Subcutaneous adipose tissue (tissue), 4 donors: ENCODE data around the gene ST6GALNAC2. TPM values are rescaled to one million over a fixed set of nuclear protein-coding genes. Genes with fewer than 3 reads are reported as not detected.

Source experiments
- total RNA-seq, 4 donors: library from RNA; depleted of rRNA; stranded (reverse); fragments of >200 nt; gene quantifications; one replicate each; pipeline ENCODE4 v1.1.0, GENCODE V29; 2016
- TF ChIP-seq, protein P1 (sequence below): fragments of 450-650 bp; IDR thresholded peaks from one replicate; pipeline ENCODE4 v1.5.1; 2016; ENCODE audit warnings: low read depth, mild to moderate bottlenecking, control low read depth, antibody characterized with exemption, moderate library complexity

The ST6GALNAC2 gene
- total RNA-seq, 4 donors from 2014 or later = 4.2 to 18.0 (median 12.7) TPM

GRCh38 chr17:76573096-76573495 is 12.6 kb downstream of the ST6GALNAC2 start:
- TF ChIP-seq, protein P1, sequence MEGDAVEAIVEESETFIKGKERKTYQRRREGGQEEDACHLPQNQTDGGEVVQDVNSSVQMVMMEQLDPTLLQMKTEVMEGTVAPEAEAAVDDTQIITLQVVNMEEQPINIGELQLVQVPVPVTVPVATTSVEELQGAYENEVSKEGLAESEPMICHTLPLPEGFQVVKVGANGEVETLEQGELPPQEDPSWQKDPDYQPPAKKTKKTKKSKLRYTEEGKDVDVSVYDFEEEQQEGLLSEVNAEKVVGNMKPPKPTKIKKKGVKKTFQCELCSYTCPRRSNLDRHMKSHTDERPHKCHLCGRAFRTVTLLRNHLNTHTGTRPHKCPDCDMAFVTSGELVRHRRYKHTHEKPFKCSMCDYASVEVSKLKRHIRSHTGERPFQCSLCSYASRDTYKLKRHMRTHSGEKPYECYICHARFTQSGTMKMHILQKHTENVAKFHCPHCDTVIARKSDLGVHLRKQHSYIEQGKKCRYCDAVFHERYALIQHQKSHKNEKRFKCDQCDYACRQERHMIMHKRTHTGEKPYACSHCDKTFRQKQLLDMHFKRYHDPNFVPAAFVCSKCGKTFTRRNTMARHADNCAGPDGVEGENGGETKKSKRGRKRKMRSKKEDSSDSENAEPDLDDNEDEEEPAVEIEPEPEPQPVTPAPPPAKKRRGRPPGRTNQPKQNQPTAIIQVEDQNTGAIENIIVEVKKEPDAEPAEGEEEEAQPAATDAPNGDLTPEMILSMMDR = no peak

DNA sequence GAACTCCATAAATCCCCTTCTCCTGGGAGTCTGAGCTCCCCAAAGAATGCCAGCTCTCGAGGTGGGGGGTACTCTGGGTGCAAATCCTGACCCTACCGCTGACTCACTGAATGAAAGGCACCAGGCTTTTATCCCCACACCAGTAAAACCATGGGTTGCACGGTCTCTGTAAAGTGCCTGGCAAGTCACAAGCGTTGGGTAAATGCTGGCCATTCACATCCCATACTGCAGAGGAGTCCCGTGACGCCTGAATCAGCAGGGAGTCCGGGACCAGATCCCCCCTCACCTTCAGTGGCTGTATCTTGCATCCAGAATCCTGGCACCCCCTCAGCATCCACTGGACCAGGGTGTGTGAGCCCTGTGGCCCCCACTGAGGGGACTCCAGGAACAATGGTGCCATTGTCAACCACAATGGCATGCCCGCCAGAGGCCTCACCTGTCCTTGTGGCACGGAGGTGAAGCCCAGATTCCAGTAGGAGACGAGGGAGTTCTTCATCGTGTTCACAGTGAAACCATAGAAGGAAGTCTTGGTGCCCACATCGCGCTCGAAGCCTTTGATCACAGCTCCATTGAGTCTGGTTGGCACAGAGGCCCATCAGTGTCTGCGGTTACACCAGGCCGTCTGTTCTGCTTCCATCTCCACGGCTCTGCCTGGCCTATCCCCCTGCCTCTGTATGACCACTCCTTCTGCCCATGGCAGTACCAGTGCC is 13.3 kb downstream of the ST6GALNAC2 start:
- TF ChIP-seq, protein P1 = no peak

DNA sequence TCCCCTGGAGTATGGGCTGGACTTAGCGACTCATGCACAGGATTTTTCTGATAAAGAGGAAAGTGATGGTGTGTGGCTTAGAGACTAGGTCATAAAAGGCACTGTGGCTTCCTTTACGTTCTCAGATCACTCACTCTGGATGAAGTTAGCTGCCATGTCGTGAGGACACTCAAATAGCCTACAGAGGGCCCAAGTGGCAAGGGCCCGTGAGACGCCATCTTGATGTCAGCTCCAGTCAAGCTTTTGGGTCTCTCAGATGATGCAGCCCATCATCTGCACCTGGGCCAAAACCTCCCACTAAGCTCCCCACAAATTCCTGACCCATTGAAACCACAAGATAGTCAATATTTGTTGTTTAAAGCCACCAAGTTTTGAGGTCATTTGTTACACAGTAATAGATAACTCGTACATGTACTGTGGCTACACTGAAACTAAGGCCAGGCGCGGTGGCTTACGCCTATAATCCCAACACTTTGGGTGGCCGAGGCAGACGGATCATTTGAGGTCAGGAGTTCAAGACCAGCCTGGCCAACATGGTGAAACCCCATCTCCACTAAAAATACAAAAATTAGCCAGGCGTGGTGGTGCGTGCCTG is 14.7 kb downstream of the ST6GALNAC2 start:
- TF ChIP-seq, protein P1 = no peak

GRCh38 chr17:76570457-76570856 is 15.2 kb downstream of the ST6GALNAC2 start:
- TF ChIP-seq, protein P1 = no peak

DNA sequence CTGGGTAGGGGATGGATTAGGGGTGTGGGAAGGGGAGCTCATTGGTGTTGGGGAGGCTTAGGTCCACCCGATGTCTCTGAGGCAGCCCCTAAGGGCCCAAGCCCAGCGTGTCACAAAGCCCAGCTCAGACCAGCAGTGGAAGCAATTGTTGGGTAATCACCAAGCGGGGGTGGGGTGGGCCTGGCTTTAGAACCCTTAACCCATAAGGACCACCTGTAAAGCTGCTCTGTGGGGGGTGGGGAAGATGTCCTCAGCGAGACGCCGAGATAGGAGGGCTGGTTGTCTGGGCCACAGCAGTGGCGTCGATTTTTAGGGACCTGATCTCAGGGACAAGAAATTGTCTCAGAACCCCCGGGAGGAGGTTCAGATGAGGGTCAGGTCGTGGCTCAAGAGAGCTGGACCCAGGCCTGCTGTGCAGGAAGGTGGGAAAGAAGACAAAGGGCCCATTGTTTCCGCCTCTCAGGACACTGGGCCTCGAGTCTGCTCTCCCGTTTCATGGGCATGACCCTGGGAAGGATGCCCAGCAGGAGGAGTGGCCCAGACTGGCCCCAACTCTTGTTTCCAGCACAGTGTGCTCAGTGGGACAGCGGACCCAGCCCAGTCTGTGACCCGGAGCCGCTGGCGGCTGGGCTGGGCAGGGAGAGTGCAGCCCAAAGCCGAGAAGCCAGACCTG is 15.9 kb downstream of the ST6GALNAC2 start:
- TF ChIP-seq, protein P1 = no peak

DNA sequence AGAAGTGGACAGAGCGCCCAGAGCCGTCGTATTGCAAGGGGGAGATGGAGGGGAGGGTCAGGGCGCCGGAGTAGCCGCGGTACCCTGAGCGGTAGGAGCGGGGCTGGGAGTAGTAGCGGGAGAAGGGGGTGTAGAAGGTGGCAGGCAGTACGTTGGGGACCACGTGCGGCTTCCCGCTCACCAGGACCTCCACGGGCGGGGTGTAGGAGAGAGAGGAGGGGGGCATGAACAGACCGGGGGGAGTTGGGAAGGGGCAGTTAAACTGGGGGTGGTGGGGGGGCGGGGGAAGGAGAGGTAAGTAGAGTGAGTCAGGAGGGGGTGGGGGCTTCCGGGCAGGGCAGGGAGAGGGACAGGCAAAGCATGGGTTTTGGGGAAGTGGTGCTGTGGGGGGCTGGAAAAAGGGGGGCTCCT is 16.8 kb downstream of the ST6GALNAC2 start:
- TF ChIP-seq, protein P1 = no peak
